ENCODE data around the gene NPHS2.

- TF ChIP-seq EP300 (IDR thresholded peaks at IDR 0.05) (no peak), POLR2AphosphoS5 (IDR thresholded peaks at IDR 0.05) (no peak), POLR2A (IDR thresholded peaks at IDR 0.05; ENCODE audit: low read depth) (no peak), CTCF (IDR thresholded peaks at IDR 0.05) (no peak)
Observed at GRCh38 chr1:179510038-179510437, 65.7 kb downstream of the NPHS2 start.

Measured in esophagus muscularis mucosa (tissue), 4 donors.